Trophoblast cell (in vitro differentiated cells and primary cell): ENCODE data around the gene SSBP3.
A peak's percentile ranks its signal among the peaks of the same experiment; 100 is the strongest.

Source experiments
- DNase-seq, 2 donors: peaks; one replicate each; pipeline ENCODE4 v3.0.0-alpha.2; 2016
- H2AFZ ChIP-seq: 2 replicates; pipeline ENCODE4 v1.6.1; 2013; ENCODE audit warnings: low read length, moderate library complexity, mild to moderate bottlenecking; ENCODE audit not compliant: insufficient read depth, poor library complexity
- H2AK5ac ChIP-seq: 2 replicates; pipeline ENCODE4 v1.6.1; 2013; ENCODE audit warnings: mild to moderate bottlenecking, low read length
- H2BK120ac ChIP-seq: 2 replicates; pipeline ENCODE4 v1.6.1; 2013; ENCODE audit warnings: low read length, mild to moderate bottlenecking, moderate library complexity; ENCODE audit not compliant: insufficient read depth, poor library complexity
- H2BK12ac ChIP-seq: 2 replicates; pipeline ENCODE4 v1.6.1; 2013; ENCODE audit warnings: mild to moderate bottlenecking, low read length, moderate library complexity
- H2BK5ac ChIP-seq: 2 replicates; pipeline ENCODE4 v1.6.1; 2013; ENCODE audit warnings: low read length, low read depth, moderate library complexity, mild to moderate bottlenecking; ENCODE audit not compliant: poor library complexity
- H3K14ac ChIP-seq: 2 replicates; pipeline ENCODE4 v1.6.1; 2013; ENCODE audit warnings: mild to moderate bottlenecking, low read length
- H3K18ac ChIP-seq: 2 replicates; pipeline ENCODE4 v1.6.1; 2013; ENCODE audit warnings: mild to moderate bottlenecking, low read length
- H3K23ac ChIP-seq: 2 replicates; pipeline ENCODE4 v1.6.1; 2013; ENCODE audit warnings: low read length
- H3K27ac ChIP-seq: 2 replicates; pipeline ENCODE4 v1.5.1; 2013; ENCODE audit warnings: low read depth, mild to moderate bottlenecking, inconsistent platforms, low read length, moderate library complexity
- H3K27me3 ChIP-seq: 2 replicates; pipeline ENCODE4 v1.6.1; 2013; ENCODE audit warnings: inconsistent platforms, mild to moderate bottlenecking, low read length, moderate library complexity; ENCODE audit not compliant: insufficient read depth
- H3K36me3 ChIP-seq, 2 experiments: 1 replicate in 1 of 2; 2 replicates in 1 of 2; pipeline ENCODE4 v1.6.1; 2013; ENCODE audit warnings: low read length in 2 of 2, mild to moderate bottlenecking in 2 of 2, moderate library complexity in 1 of 2; ENCODE audit not compliant: insufficient read depth in 2 of 2, control insufficient read depth in 1 of 2
- H3K4ac ChIP-seq: 2 replicates; pipeline ENCODE4 v1.6.1; 2013; ENCODE audit warnings: low read depth, mild to moderate bottlenecking, low read length, moderate library complexity
- H3K4me1 ChIP-seq, 2 experiments: 1 replicate in 1 of 2; 2 replicates in 1 of 2; pipeline ENCODE4 v1.6.1; 2013; ENCODE audit warnings: low read length in 2 of 2, mild to moderate bottlenecking in 2 of 2, moderate library complexity in 1 of 2; ENCODE audit not compliant: insufficient read depth in 2 of 2, control insufficient read depth in 1 of 2
- H3K4me2 ChIP-seq: 2 replicates; pipeline ENCODE4 v1.6.1; 2013; ENCODE audit warnings: inconsistent platforms, mild to moderate bottlenecking, low read length, moderate library complexity
- H3K4me3 ChIP-seq: 2 replicates; pipeline ENCODE4 v1.5.1; 2013; ENCODE audit warnings: mild to moderate bottlenecking, low read depth, low read length, inconsistent platforms
- H3K79me1 ChIP-seq: one replicate; pipeline ENCODE4 v1.6.1; 2013; ENCODE audit warnings: low read length
- H3K79me2 ChIP-seq: 2 replicates; pipeline ENCODE4 v1.6.1; 2013; ENCODE audit warnings: low read length, mild to moderate bottlenecking; ENCODE audit not compliant: control insufficient read depth, insufficient read depth, poor library complexity
- H3K9ac ChIP-seq: 2 replicates; pipeline ENCODE4 v1.6.1; 2013; ENCODE audit warnings: mild to moderate bottlenecking, low read length
- H3K9me3 ChIP-seq: 2 replicates; pipeline ENCODE4 v1.6.1; 2013; ENCODE audit warnings: low read depth, mild to moderate bottlenecking, control low read depth, inconsistent platforms, low read length; ENCODE audit not compliant: insufficient read depth
- H4K12ac ChIP-seq: 2 replicates; pipeline ENCODE4 v1.6.1; 2013; ENCODE audit warnings: low read depth, mild to moderate bottlenecking, low read length, moderate library complexity
- H4K8ac ChIP-seq: 2 replicates; pipeline ENCODE4 v1.6.1; 2013; ENCODE audit warnings: low read depth, mild to moderate bottlenecking, low read length, moderate library complexity
- H4K91ac ChIP-seq: one replicate; pipeline ENCODE4 v1.6.1; 2013; ENCODE audit warnings: low read depth, mild to moderate bottlenecking, low read length, moderate library complexity
- WGBS: extraction: QIAGEN DNeasy Blood & Tissue Kit; methylation state at CpG from one replicate; pipeline ENCODE4 v1.1.7; 2013; ENCODE audit warnings: missing lambda C conversion rate; ENCODE audit not compliant: insufficient read length, insufficient coverage; ENCODE audit errors: extremely low coverage; 5-methylcytosine and 5-hydroxymethylcytosine counted together

Gene SSBP3

GRCh38 chr1:54250670-54251069 is 155.5 kb downstream of the SSBP3 start:
- H3K79me1 ChIP-seq = no peaks in the 10 kb centered on the region
- no peak overlapping the region for H2BK120ac ChIP-seq
- H3K4me1 ChIP-seq = peaks cover 11 to 22% of the 10 kb centered on the region in 2 experiments
- no peaks in the 10 kb centered on the region for H3K27me3 ChIP-seq
- no peak overlapping the region for H3K9ac ChIP-seq
- H3K4ac ChIP-seq = no peak overlapping the region
- H3K4me3 ChIP-seq = no peak overlapping the region
- no peak overlapping the region for H2BK12ac ChIP-seq
- H2AFZ ChIP-seq = no peak overlapping the region
- no peak for DNase-seq
- H4K8ac ChIP-seq = no peak overlapping the region
- peaks cover 44 to 51% of the 10 kb centered on the region in 2 experiments for H3K36me3 ChIP-seq
- no peak overlapping the region for H3K4me2 ChIP-seq
- no peak overlapping the region for H3K18ac ChIP-seq
- H4K91ac ChIP-seq = no peak overlapping the region
- no peaks in the 10 kb centered on the region for H3K79me2 ChIP-seq
- no peak overlapping the region for H2AK5ac ChIP-seq
- no peak overlapping the region for H3K14ac ChIP-seq
- H3K27ac ChIP-seq = no peak overlapping the region
- no peaks in the 10 kb centered on the region for H3K9me3 ChIP-seq
- no CpG with 5 or more reads among the region's 12 CpGs for WGBS
- H2BK5ac ChIP-seq = no peak overlapping the region
- H3K23ac ChIP-seq = no peak overlapping the region
- no peak overlapping the region for H4K12ac ChIP-seq

GRCh38 chr1:54249819-54250435 is 156.3 kb downstream of the SSBP3 start:
- Histone ChIP-seq H2BK12ac (no peak overlapping the region), H3K23ac (no peak overlapping the region), H2AFZ (no peak overlapping the region), H3K18ac (no peak overlapping the region), H3K4me3 (no peak overlapping the region), H3K4ac (no peak overlapping the region), H3K14ac (no peak overlapping the region), H3K36me3 (peaks cover 45 to 55% of the 10 kb centered on the region in 2 experiments), H3K79me2 (no peaks in the 10 kb centered on the region), H3K4me2 (no peak overlapping the region), H3K27me3 (no peaks in the 10 kb centered on the region), H4K91ac (no peak overlapping the region), H2BK120ac (no peak overlapping the region), H3K9me3 (no peaks in the 10 kb centered on the region), H4K12ac (no peak overlapping the region), H3K9ac (no peak overlapping the region), H3K4me1 (peaks cover 11 to 24% of the 10 kb centered on the region in 2 experiments), H2AK5ac (no peak overlapping the region), H3K79me1 (no peaks in the 10 kb centered on the region), H3K27ac (no peak overlapping the region), H2BK5ac (no peak overlapping the region), H4K8ac (no peak overlapping the region)
- peak; percentile 72 to 85 for DNase-seq
- WGBS = no CpG with 5 or more reads among the region's 9 CpGs

GRCh38 chr1:54248966-54249365 is 157.2 kb downstream of the SSBP3 start:
- Histone ChIP-seq H3K9ac (no peak overlapping the region), H3K14ac (no peak overlapping the region), H3K4ac (no peak overlapping the region), H3K4me3 (no peak overlapping the region), H4K8ac (no peak overlapping the region), H2BK120ac (no peak overlapping the region), H3K18ac (no peak overlapping the region), H3K4me1 (peaks cover 5 to 18% of the 10 kb centered on the region in 2 experiments), H3K23ac (no peak overlapping the region), H3K4me2 (no peak overlapping the region), H3K36me3 (peaks cover 53 to 61% of the 10 kb centered on the region in 2 experiments), H2BK5ac (no peak overlapping the region), H3K9me3 (no peaks in the 10 kb centered on the region), H3K27ac (no peak overlapping the region), H4K12ac (no peak overlapping the region), H2AFZ (no peak overlapping the region), H3K79me2 (no peaks in the 10 kb centered on the region), H2AK5ac (no peak overlapping the region), H4K91ac (no peak overlapping the region), H3K27me3 (no peaks in the 10 kb centered on the region), H2BK12ac (no peak overlapping the region), H3K79me1 (no peaks in the 10 kb centered on the region)
- no CpG with 5 or more reads among the region's 4 CpGs for WGBS
- no peak for DNase-seq

- Histone ChIP-seq H4K12ac (no peak overlapping the region), H3K23ac (no peak overlapping the region), H3K9ac (no peak overlapping the region), H4K8ac (no peak overlapping the region), H3K18ac (no peak overlapping the region), H2BK120ac (no peak overlapping the region), H2BK12ac (no peak overlapping the region), H4K91ac (no peak overlapping the region), H3K27me3 (no peaks in the 10 kb centered on the region), H3K4me1 (peaks cover 0 to 11% of the 10 kb centered on the region in 2 experiments), H3K4me3 (no peak overlapping the region), H3K27ac (no peak overlapping the region), H3K79me1 (no peaks in the 10 kb centered on the region), H2AK5ac (no peak overlapping the region), H3K36me3 (peaks cover 61 to 68% of the 10 kb centered on the region in 2 experiments), H3K79me2 (no peaks in the 10 kb centered on the region), H3K4me2 (no peak overlapping the region), H2BK5ac (no peak overlapping the region), H3K4ac (no peak overlapping the region), H3K9me3 (no peaks in the 10 kb centered on the region), H2AFZ (no peak overlapping the region), H3K14ac (no peak overlapping the region)
- no CpG with 5 or more reads among the region's 11 CpGs for WGBS
- DNase-seq = no peak
Measured at GRCh38 chr1:54247863-54248515, 158.2 kb downstream of the SSBP3 start.
